Fibroblast of pulmonary artery (primary cell): ENCODE measurements around the gene POLD2.
A peak's percentile ranks its signal among the peaks of the same experiment; 100 is the strongest.

ENCODE experiments used
- DNase-seq: peaks from one replicate; pipeline ENCODE4 v3.0.0-alpha.2; 2010; ENCODE audit warnings: low read depth
- H3K4me3 ChIP-seq: replicated peaks from 2 replicates; pipeline ENCODE4 v1.5.1; 2011; ENCODE audit warnings: low read depth, mild to moderate bottlenecking, control low read depth, low read length, moderate library complexity
- TF ChIP-seq, protein P1 (sequence below): IDR thresholded peaks from 2 replicates; pipeline ENCODE4 v1.5.1; 2011; ENCODE audit warnings: mild to moderate bottlenecking, control low read depth, low read length, inconsistent platforms; ENCODE audit errors: missing control alignments

The POLD2 gene

DNA sequence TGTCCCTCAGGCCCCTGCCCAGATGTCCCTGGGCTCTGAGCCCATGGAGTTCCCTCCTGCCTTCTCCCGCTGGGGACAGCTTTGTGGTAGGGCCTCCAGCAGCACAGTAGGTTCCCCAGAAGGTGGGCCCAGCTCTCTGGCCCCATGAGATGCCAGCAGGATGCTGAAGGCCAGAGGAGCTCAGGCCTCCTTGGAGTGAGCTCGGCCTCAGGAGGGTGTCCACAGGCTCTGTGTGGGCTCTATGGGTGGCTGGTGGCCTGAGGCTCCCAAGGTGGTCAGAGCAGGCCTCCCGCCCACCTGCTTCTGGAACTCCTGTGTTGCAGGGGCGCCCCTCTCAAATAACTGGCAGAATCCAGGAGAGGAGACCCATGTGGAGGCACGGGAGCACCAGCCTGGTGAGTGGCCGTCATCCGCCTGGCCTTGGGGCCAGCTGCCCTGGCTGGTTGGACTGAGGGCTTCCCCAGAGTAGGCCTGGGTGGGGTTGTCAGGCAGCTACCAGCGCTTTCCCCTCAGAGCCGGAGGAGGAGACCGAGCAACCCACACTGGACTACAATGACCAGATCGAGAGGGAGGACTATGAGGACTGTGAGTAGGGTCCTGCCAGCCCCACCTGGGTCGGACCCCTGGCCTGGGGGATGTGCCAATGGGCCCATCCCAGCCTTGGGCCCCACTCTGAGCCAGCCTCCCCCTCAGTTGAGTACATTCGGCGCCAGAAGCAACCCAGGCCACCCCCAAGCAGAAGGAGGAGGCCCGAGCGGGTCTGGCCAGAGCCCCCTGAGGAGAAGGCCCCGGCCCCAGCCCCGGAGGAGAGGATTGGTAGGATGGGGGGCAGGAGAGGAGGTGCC is 16.0 kb downstream of the POLD2 start:
- no peak for DNase-seq
- no peak overlapping the region for H3K4me3 ChIP-seq
- TF ChIP-seq, protein P1, sequence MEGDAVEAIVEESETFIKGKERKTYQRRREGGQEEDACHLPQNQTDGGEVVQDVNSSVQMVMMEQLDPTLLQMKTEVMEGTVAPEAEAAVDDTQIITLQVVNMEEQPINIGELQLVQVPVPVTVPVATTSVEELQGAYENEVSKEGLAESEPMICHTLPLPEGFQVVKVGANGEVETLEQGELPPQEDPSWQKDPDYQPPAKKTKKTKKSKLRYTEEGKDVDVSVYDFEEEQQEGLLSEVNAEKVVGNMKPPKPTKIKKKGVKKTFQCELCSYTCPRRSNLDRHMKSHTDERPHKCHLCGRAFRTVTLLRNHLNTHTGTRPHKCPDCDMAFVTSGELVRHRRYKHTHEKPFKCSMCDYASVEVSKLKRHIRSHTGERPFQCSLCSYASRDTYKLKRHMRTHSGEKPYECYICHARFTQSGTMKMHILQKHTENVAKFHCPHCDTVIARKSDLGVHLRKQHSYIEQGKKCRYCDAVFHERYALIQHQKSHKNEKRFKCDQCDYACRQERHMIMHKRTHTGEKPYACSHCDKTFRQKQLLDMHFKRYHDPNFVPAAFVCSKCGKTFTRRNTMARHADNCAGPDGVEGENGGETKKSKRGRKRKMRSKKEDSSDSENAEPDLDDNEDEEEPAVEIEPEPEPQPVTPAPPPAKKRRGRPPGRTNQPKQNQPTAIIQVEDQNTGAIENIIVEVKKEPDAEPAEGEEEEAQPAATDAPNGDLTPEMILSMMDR: no peak

DNA sequence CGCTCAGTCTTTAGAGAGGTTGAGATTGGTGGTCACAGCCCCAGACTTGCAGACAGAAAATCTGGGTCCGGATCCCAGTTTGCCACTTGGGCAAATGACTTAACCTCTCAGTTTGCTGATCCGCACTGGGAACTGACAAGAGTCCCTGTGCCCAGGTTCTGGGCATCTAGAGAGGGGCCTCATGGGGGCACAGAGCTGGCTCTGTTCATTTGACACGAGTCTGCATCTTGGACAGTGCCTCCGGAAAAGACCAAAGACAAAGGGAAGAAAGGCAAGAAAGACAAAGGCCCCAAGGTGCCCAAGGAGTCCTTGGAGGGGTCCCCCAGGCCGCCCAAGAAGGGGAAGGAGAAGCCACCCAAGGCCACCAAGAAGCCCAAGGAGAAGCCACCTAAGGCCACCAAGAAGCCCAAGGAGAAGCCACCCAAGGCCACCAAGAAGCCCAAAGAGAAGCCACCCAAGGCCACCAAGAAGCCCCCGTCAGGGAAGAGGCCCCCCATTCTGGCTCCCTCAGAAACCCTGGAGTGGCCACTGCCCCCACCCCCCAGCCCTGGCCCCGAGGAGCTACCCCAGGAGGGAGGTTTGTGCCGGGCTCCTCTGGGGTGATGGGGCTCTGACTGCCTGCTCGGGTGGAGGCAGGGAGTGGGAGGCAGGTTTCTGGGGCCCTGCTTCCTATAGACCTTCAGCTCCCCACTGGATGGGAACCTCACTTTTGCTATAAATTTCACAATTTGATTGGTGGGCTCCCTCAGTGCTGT is 16.9 kb downstream of the POLD2 start:
- peak overlapping the region; percentile 68 for H3K4me3 ChIP-seq
- TF ChIP-seq, protein P1: no peak
- DNase-seq: no peak

DNA sequence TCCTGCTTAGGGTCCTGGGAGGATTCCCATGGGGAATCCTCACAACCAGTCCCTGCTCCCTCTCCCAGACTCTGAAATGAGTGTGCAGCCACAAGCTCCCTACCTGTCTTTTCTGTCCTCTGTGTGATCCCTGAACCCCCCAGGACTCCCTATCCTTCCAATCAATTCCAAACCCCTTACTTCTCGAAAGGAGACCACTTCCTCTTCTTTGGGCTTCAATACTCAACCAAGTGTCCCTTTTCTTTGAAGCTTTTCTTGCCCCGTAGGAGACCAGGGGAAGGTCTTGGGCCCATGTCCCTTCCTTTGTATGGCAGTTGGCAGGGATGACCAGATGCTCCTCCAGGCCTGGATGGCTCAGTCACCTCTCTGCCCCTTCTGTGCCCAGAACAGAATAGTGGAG is 17.5 kb downstream of the POLD2 start:
- TF ChIP-seq, protein P1: no peak
- no peak for DNase-seq
- H3K4me3 ChIP-seq: peak overlapping the region; percentile 68

DNA sequence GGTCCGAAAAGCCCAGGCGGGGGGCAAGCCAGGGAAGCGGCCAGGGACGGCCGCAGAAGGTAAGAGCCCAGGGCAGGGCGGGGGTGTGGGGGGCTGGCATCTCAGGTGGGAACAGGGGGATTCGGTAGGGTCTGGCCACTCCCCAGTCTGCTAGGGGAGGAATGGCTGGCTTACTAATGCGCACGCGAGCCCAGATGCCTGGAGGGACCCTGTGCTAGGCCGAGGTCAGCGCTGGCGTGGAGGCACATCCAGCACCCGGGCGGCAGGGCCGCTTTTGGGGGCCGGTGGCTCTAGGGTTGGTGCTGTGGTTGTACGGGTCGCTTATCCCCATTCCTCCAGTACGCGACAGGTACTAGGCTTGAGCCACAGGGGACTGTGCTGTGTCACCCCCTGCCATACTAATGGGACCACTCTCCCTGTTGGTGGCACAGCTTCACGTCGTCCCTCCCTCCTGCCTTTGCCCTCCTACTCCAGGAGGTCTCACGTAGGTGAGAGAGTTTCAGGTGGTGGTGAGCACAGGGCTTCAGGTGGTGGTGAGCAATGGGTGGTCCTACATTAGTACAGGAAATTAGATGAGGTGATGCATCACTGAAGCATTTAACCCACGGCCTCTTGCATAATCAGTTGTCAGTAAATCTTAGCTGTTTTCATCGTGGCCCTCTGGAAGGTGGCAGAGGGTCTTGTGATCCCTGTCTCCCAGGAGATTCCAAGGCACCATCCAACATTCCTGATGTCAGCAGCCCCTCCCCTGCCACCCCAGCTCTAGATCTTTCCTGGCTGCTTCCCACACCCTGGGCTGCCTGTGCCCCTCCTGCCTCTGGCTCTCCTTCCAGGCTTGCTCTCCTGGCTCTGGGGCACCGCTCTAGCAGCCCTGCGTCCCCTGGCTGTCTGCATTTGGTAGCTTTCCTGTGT is 18.2 kb downstream of the POLD2 start:
- peak overlapping the region; percentile 68 for H3K4me3 ChIP-seq
- TF ChIP-seq, protein P1: no peak
- peak; percentile 73 for DNase-seq

DNA sequence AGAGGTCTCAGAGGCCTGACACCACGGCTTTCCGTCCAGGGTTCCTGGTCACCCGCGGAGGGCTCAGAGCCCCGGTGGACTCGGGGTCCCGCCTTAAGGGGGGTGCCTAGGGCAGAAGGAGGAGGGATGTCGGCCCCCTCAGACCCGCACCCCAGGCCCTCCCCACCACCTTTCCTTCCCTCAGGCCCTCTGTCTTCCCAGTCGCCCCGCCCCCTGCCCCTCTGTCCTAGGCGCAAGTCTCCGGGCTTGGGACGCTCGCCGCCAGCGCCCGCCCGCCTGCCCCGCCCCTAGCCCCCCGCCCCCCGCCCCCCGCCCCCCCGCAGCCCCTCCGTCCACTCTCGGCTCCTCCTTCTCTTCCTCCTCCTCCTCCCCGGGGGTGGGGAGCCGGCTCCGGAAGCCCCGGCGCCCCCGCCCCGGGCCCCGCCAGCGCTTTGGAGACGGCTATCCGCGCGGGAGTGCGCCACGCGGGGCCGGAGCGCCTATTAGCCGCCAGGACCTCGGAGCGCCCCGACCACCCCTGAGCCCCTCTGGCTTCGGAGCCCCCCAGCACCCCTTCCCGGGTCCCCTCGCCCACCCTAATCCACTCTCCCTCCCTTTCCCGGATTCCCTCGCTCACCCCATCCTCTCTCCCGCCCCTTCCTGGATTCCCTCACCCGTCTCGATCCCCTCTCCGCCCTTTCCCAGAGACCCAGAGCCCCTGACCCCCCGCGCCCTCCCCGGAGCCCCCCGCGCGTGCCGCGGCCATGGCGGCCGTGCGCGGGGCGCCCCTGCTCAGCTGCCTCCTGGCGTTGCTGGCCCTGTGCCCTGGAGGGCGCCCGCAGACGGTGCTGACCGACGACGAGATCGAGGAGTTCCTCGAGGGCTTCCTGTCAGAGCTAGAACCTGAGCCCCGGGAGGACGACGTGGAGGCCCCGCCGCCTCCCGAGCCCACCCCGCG is 19.2 kb downstream of the POLD2 start, which contains the start of gene AEBP1:
Gene AEBP1, plus strand, starts transcription at position 423 of the 937 bp plus-strand sequence. Its CDS starts 321 bp downstream, at position 744.
- peak within 1 kb of the TSS; percentile 68 for H3K4me3 ChIP-seq
- peak; percentile 37 for DNase-seq
- TF ChIP-seq, protein P1: no peak
